Type B pancreatic cell (in vitro differentiated cells): ENCODE data around the gene DIP2A. TPM values are rescaled to one million over a fixed set of nuclear protein-coding genes. Genes with fewer than 3 reads are reported as not detected.

Experiments
- DNase-seq: peaks from one replicate; pipeline ENCODE4 v3.0.0; 2021; ENCODE audit warnings: mixed read lengths; ENCODE audit not compliant: unreplicated experiment; ENCODE audit errors: extremely low spot score
- H3K27ac Mint-ChIP-seq: 2 replicates; pipeline ENCODE4 v1.8.0; 2021; ENCODE audit warnings: mild to moderate bottlenecking, mixed read lengths
- H3K27me3 Mint-ChIP-seq: 2 replicates; pipeline ENCODE4 v1.8.0; 2021; ENCODE audit warnings: mixed read lengths
- H3K36me3 Mint-ChIP-seq: 2 replicates; pipeline ENCODE4 v1.8.0; 2021; ENCODE audit warnings: mixed read lengths
- H3K4me1 Mint-ChIP-seq: one replicate; pipeline ENCODE4 v1.8.0; 2021; ENCODE audit warnings: mixed read lengths; ENCODE audit not compliant: unreplicated experiment
- H3K4me3 Mint-ChIP-seq: 2 replicates; pipeline ENCODE4 v1.8.0; 2021; ENCODE audit warnings: mild to moderate bottlenecking, mixed read lengths
- H3K9me3 Mint-ChIP-seq: 2 replicates; pipeline ENCODE4 v1.8.0; 2021; ENCODE audit warnings: mixed read lengths
- total RNA-seq: library from RNA; stranded (reverse); gene quantifications from 2 replicates; pipeline ENCODE4 v1.2.1, GENCODE V29; 2021; ENCODE audit warnings: low replicate concordance
- TF ChIP-seq, protein P1 (sequence below): fragments of 200-600 bp; sonication (generic); conservative IDR thresholded peaks from 2 replicates; pipeline ENCODE4 v1.5.0; 2021; ENCODE audit warnings: antibody characterized with exemption, mild to moderate bottlenecking

Gene DIP2A
- total RNA-seq, 1 donor from 2014 or later, result 49.4 TPM

DNA sequence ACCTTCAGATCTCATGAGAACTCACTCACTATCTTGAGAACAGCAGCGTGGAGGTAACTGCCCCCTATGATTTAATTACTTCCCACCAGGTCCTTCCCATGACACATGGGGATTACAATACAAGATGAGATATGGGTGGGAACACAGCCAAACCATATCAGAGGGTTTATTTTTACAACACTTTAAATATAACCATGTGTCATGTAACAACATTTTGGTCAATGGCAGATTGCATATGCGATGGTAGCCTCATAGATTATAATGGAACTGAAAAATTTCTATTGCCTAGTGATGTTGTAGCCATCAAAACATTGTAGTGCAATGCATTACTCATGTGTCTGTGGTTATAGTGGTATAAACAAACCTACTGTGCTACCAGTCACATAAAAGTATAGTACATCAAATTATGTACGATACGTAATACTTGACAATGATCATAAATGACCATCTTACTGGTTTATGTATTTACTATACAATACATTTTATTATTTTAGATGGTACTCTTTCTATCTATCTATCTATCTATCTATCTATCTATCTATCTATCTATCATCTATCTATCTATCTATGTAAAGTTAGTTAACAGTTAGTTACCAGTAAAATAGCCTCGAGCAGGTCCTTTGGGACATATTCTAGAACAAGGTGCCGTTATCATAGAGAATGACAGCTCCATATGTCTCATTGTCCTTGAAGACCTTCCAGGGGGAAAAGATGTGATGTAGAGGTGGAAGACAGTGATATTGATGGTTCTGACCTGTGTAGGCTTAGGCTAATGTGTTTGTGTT, 158.8 kb downstream of the DIP2A start:
- Mint-ChIP-seq H3K27ac (no peak overlapping the region), H3K4me1 (peaks cover 13% of the 10 kb centered on the region), H3K9me3 (no peaks in the 10 kb centered on the region), H3K27me3 (peaks cover 24% of the 10 kb centered on the region), H3K4me3 (no peak overlapping the region), H3K36me3 (no peaks in the 10 kb centered on the region)
- TF ChIP-seq, protein P1, sequence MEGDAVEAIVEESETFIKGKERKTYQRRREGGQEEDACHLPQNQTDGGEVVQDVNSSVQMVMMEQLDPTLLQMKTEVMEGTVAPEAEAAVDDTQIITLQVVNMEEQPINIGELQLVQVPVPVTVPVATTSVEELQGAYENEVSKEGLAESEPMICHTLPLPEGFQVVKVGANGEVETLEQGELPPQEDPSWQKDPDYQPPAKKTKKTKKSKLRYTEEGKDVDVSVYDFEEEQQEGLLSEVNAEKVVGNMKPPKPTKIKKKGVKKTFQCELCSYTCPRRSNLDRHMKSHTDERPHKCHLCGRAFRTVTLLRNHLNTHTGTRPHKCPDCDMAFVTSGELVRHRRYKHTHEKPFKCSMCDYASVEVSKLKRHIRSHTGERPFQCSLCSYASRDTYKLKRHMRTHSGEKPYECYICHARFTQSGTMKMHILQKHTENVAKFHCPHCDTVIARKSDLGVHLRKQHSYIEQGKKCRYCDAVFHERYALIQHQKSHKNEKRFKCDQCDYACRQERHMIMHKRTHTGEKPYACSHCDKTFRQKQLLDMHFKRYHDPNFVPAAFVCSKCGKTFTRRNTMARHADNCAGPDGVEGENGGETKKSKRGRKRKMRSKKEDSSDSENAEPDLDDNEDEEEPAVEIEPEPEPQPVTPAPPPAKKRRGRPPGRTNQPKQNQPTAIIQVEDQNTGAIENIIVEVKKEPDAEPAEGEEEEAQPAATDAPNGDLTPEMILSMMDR, result no peak
- DNase-seq, result no peak

DNA sequence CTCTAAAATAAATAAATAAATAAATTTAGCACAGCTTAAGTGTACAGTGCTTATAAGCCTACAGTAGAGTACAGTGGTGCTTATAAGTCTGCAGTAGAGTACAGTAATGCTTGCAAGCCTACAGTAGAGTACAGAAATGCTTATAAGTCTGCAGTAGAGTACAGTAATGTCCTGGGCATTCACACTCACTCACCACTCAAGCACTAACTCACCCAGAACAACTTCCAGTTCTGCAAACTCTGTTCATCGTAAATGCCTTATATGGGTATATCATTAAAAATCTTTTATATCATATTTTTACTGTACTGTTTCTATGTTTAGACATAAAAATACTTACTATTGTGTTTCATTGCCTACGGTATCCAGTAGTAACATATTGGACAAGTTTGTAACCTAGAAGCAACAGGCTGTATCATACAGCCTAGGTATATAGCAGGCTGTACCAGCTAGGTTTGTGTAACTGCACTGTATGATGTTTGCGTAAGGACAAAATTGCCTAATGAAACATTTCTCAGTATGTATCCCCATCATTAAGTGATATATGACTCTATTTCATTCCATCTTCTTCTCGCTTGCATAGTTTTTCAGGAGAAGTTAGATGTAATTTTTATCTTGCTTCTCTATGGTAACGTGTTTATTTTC, 160.2 kb downstream of the DIP2A start:
- Mint-ChIP-seq H3K4me3 (no peak overlapping the region), H3K27me3 (peaks cover 21% of the 10 kb centered on the region), H3K9me3 (no peaks in the 10 kb centered on the region), H3K36me3 (no peaks in the 10 kb centered on the region), H3K4me1 (peaks cover 15% of the 10 kb centered on the region), H3K27ac (no peak overlapping the region)
- DNase-seq, result no peak
- TF ChIP-seq, protein P1, result no peak

Other genes with a start within 250 kb of the DIP2A start
- 60.7 and 70.2 TPM in 2 replicates for gene LSS, start 230.1 kb upstream of the DIP2A start, total RNA-seq
- gene MCM3AP, start 173.3 kb upstream of the DIP2A start, total RNA-seq, result 89.9 and 120 TPM in 2 replicates
- 17.9 and 20.0 TPM in 2 replicates for gene YBEY, start 172.5 kb upstream of the DIP2A start, total RNA-seq
- gene C21orf58, start 135.0 kb upstream of the DIP2A start, total RNA-seq, result 14.0 and 36.6 TPM in 2 replicates
- 30.8 and 50.3 TPM in 2 replicates for gene PCNT, start 134.7 kb upstream of the DIP2A start, total RNA-seq
- 5.5 TPM in 1 of 2 replicates, not detected in the other for gene S100B, start 146.2 kb downstream of the DIP2A start, total RNA-seq
- gene PRMT2, start 176.8 kb downstream of the DIP2A start, total RNA-seq, result 63.4 and 74.8 TPM in 2 replicates